ENCODE measurements around the gene PLK2. TPM values are rescaled to one million over a fixed set of nuclear protein-coding genes. Genes with fewer than 3 reads are reported as not detected.

Gene PLK2
- total RNA-seq, 4 donors from 2014 or later, result 25.7 to 56.5 (median 31.4) TPM

DNA sequence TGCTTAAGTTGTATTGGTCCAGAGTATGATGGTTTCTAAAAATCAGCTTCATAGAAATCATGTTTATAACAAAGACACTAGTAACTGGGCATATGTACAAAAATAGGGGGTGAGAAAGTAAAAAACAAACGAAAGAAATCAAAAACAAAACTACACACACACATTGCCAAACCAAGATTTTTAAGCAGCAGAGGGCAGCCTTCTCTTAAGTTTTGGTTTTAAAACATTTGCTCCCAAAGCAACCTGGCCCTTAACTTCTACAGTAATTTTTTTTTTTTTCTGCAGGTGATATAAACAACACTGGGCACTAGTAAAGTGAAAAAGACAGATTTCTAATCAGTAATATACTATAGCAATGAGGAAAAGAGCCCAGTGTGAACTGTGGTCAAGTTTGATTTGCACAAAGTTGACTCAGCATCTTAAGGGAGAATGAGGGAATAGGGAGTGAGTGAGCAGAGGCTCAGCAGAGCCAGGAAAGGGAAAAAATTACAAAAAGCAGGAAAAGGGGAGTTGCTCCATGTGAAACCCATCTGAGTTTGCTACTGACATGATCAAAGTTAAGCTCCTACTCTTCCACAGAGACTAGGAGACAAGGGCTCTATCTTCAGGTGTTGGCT is 18.0 kb upstream of the PLK2 start:
- peaks cover 0 to 4% (median 0%) of the 10 kb centered on the region in 4 donors for H3K27me3 ChIP-seq
- no peak overlapping the region for H3K27ac ChIP-seq (replicated peaks in 1 of 4)
- no peaks in the 10 kb centered on the region for H3K9me3 ChIP-seq
- intact Hi-C loops (cut with DNase I), result no loop called here
- TF ChIP-seq EP300 (IDR thresholded peaks at IDR 0.05) (no peak), POLR2AphosphoS5 (IDR thresholded peaks at IDR 0.05) (no peak), POLR2A (IDR thresholded peaks at IDR 0.05; ENCODE audit: low read depth) (no peak)
- TF ChIP-seq, protein P1, sequence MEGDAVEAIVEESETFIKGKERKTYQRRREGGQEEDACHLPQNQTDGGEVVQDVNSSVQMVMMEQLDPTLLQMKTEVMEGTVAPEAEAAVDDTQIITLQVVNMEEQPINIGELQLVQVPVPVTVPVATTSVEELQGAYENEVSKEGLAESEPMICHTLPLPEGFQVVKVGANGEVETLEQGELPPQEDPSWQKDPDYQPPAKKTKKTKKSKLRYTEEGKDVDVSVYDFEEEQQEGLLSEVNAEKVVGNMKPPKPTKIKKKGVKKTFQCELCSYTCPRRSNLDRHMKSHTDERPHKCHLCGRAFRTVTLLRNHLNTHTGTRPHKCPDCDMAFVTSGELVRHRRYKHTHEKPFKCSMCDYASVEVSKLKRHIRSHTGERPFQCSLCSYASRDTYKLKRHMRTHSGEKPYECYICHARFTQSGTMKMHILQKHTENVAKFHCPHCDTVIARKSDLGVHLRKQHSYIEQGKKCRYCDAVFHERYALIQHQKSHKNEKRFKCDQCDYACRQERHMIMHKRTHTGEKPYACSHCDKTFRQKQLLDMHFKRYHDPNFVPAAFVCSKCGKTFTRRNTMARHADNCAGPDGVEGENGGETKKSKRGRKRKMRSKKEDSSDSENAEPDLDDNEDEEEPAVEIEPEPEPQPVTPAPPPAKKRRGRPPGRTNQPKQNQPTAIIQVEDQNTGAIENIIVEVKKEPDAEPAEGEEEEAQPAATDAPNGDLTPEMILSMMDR (IDR thresholded peaks at IDR 0.05), result no peak
- 41% methylated on average over 1 of the region's 1 CpG for WGBS
- no peak for DNase-seq (ENCODE audit: extremely low spot score)
- no peak overlapping the region for H3K4me3 ChIP-seq
- H3K36me3 ChIP-seq, result no peaks in the 10 kb centered on the region
- no peaks in the 10 kb centered on the region for H3K4me1 ChIP-seq

DNA sequence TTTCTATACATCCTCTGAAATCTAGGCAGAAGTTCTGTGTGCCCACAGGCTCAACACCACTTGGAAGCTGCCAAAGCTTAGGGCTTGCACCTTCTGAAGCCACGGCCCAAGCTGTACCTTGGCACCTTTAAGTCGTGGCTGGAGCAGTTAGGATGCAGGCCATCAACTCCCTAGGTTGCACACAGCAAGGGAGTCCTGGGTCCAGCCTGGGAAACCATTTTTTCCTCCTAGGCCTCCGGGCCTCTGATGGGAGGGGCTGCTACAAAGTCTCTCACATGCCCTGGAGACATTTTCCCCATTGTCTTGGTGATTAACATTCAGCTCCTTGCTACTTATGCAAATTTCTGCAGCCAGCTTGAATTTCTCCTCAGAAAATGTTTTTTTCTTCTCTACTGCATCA is 15.5 kb upstream of the PLK2 start:
- intact Hi-C loops (cut with DNase I), result no loop called here
- DNase-seq (ENCODE audit: extremely low spot score), result no peak
- Histone ChIP-seq H3K9me3 (no peaks in the 10 kb centered on the region), H3K27me3 (peaks cover 0 to 4% (median 0%) of the 10 kb centered on the region in 4 donors), H3K27ac (replicated peaks in 1 of 4) (no peak overlapping the region), H3K36me3 (no peaks in the 10 kb centered on the region), H3K4me3 (no peak overlapping the region), H3K4me1 (no peaks in the 10 kb centered on the region)
- no peak for TF ChIP-seq POLR2A (IDR thresholded peaks at IDR 0.05; ENCODE audit: low read depth)
- no peak for TF ChIP-seq EP300 (IDR thresholded peaks at IDR 0.05)
- TF ChIP-seq, protein P1 (IDR thresholded peaks at IDR 0.05), result no peak
- no peak for TF ChIP-seq POLR2AphosphoS5 (IDR thresholded peaks at IDR 0.05)
- WGBS, result 87% methylated on average over 3 of the region's 3 CpGs

DNA sequence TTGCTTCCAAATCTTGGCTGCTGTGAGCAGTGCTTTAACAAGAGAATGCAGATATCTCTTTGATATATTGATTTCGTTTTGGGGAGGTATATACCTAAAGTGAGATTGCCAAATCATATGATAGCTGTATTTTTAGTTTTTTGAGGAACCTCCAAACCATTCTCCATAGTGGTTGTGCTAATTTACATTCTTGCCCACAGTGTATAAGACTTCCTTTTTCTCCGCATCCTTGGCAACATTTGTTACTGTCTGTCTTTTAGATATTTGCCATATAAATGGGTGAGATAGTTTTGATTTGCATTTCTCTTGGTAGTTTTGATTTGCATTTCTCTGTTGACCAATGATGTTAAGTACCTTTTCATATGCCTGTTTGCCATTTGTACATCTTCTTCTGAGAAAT is 10.0 kb upstream of the PLK2 start:
- H3K27ac ChIP-seq (replicated peaks in 1 of 4), result no peak overlapping the region
- no peak overlapping the region for H3K4me3 ChIP-seq
- WGBS, result 77% methylated on average over 2 of the region's 2 CpGs
- intact Hi-C loops (cut with DNase I), result loop anchor here (10.0 kb wide), 1 partner anchor 1565 kb away; the partner anchor contains the start of gene SETD9
- no peaks in the 10 kb centered on the region for H3K27me3 ChIP-seq
- no peaks in the 10 kb centered on the region for H3K36me3 ChIP-seq
- H3K4me1 ChIP-seq, result no peaks in the 10 kb centered on the region
- H3K9me3 ChIP-seq, result no peaks in the 10 kb centered on the region
- no peak for DNase-seq (ENCODE audit: extremely low spot score)
- TF ChIP-seq POLR2AphosphoS5 (IDR thresholded peaks at IDR 0.05) (no peak), POLR2A (IDR thresholded peaks at IDR 0.05; ENCODE audit: low read depth) (no peak), EP300 (IDR thresholded peaks at IDR 0.05) (no peak)
- TF ChIP-seq, protein P1 (IDR thresholded peaks at IDR 0.05), result no peak

DNA sequence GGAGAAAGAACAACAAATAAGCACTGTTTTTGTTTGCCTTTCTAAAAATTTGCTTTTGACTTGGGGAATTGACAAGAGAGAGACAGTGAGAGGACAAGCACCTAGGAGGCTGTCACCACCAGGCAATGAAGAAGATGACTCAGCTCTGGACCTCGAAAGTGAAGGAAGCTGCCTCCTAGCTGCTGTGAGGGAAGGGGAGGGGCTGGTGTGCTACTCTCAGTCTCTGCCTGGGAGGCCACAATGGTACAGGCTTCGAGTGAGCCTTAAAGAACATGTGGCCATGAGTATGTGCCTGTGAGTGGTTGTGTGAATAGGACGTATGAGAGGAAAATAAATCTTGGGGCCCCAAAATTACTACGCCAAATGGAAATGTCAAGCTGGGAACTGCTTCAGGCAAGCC is 7.1 kb upstream of the PLK2 start:
- Histone ChIP-seq H3K4me3 (no peak overlapping the region), H3K27me3 (no peaks in the 10 kb centered on the region), H3K9me3 (no peaks in the 10 kb centered on the region), H3K4me1 (no peaks in the 10 kb centered on the region), H3K36me3 (no peaks in the 10 kb centered on the region), H3K27ac (replicated peaks in 1 of 4) (no peak overlapping the region)
- DNase-seq (ENCODE audit: extremely low spot score), result no peak
- intact Hi-C loops (cut with DNase I), result loop anchor here (10.0 kb wide), 1 partner anchor 1562 kb away; the partner anchor contains the start of gene SETD9
- TF ChIP-seq POLR2A (IDR thresholded peaks at IDR 0.05; ENCODE audit: low read depth) (no peak), EP300 (IDR thresholded peaks at IDR 0.05) (no peak), POLR2AphosphoS5 (IDR thresholded peaks at IDR 0.05) (no peak)
- TF ChIP-seq, protein P1 (IDR thresholded peaks at IDR 0.05), result no peak
- WGBS, result 51% methylated on average over 4 of the region's 4 CpGs

Data from esophagus muscularis mucosa (tissue), 4 donors.